Mucosa of rectum (tissue), 2 donors: ENCODE results near the gene LSG1.

Experiments used
- H3K27ac ChIP-seq, 2 donors: one replicate each; pipeline ENCODE4 v1.7.0; 2013; ENCODE audit warnings: inconsistent platforms in 2 of 2, low read depth in 2 of 2, low read length in 2 of 2
- H3K27me3 ChIP-seq, 2 donors: one replicate each; pipeline ENCODE4 v1.7.0; 2013; ENCODE audit warnings: low read length in 2 of 2; ENCODE audit not compliant: control insufficient read depth in 2 of 2, insufficient read depth in 2 of 2
- H3K36me3 ChIP-seq, 2 donors: one replicate each; pipeline ENCODE4 v1.7.0; 2013; ENCODE audit warnings: low read length in 2 of 2; ENCODE audit not compliant: control insufficient read depth in 2 of 2, insufficient read depth in 2 of 2
- H3K4me1 ChIP-seq, 2 donors: one replicate each; pipeline ENCODE4 v1.7.0; 2013; ENCODE audit warnings: low read length in 2 of 2, mild to moderate bottlenecking in 1 of 2; ENCODE audit not compliant: control insufficient read depth in 2 of 2, insufficient read depth in 2 of 2
- H3K4me3 ChIP-seq, 2 donors: one replicate each; pipeline ENCODE4 v1.7.0; 2013; ENCODE audit warnings: low read length in 2 of 2
- H3K9ac ChIP-seq, 2 donors: one replicate each; pipeline ENCODE4 v1.7.0; 2013; ENCODE audit warnings: low read length in 2 of 2, low read depth in 1 of 2, mild to moderate bottlenecking in 1 of 2
- H3K9me3 ChIP-seq, 2 donors: one replicate each; pipeline ENCODE4 v1.7.0; 2013; ENCODE audit warnings: low read length in 2 of 2; ENCODE audit not compliant: control insufficient read depth in 2 of 2
- donor health status: healthy.
- donor health status: Normal muscosa, but diverticular disease.

Gene LSG1

GRCh38 chr3:194620196-194620595 lies 51.8 kb downstream of the LSG1 start:
- H3K4me3 ChIP-seq = no peak overlapping the region
- peaks cover 3 to 8% of the 10 kb centered on the region in 2 donors for H3K4me1 ChIP-seq
- peaks cover 11 to 12% of the 10 kb centered on the region in 2 donors for H3K36me3 ChIP-seq

GRCh38 chr3:194619741-194620140 lies 52.2 kb downstream of the LSG1 start:
- Histone ChIP-seq H3K27ac (no peak overlapping the region), H3K9ac (no peak overlapping the region), H3K36me3 (peaks cover 10 to 11% of the 10 kb centered on the region in 2 donors), H3K9me3 (no peaks in the 10 kb centered on the region), H3K4me1 (peaks cover 3 to 8% of the 10 kb centered on the region in 2 donors), H3K27me3 (no peaks in the 10 kb centered on the region), H3K4me3 (no peak overlapping the region)

More at GRCh38 chr3:194620196-194620595, 51.8 kb downstream of the LSG1 start:
- H3K9me3 ChIP-seq = no peaks in the 10 kb centered on the region
- no peak overlapping the region for H3K9ac ChIP-seq
- H3K27me3 ChIP-seq = no peaks in the 10 kb centered on the region
- H3K27ac ChIP-seq = no peak overlapping the region

GRCh38 chr3:194618858-194619608 lies 53.0 kb downstream of the LSG1 start:
- Histone ChIP-seq H3K4me1 (peaks cover 3 to 8% of the 10 kb centered on the region in 2 donors), H3K9me3 (no peaks in the 10 kb centered on the region), H3K36me3 (peaks cover 9 to 12% of the 10 kb centered on the region in 2 donors), H3K4me3 (no peak overlapping the region), H3K27me3 (no peaks in the 10 kb centered on the region), H3K9ac (no peak overlapping the region), H3K27ac (no peak overlapping the region)

- no peaks in the 10 kb centered on the region for H3K9me3 ChIP-seq
- peaks cover 3 to 8% of the 10 kb centered on the region in 2 donors for H3K4me1 ChIP-seq
- no peak overlapping the region for H3K27ac ChIP-seq
- H3K9ac ChIP-seq = no peak overlapping the region
- H3K36me3 ChIP-seq = peaks cover 4 to 7% of the 10 kb centered on the region in 2 donors
- H3K4me3 ChIP-seq = no peak overlapping the region
- H3K27me3 ChIP-seq = no peaks in the 10 kb centered on the region
These were observed 54.2 kb downstream of the LSG1 start for GRCh38 chr3:194617827-194618226.

DNA sequence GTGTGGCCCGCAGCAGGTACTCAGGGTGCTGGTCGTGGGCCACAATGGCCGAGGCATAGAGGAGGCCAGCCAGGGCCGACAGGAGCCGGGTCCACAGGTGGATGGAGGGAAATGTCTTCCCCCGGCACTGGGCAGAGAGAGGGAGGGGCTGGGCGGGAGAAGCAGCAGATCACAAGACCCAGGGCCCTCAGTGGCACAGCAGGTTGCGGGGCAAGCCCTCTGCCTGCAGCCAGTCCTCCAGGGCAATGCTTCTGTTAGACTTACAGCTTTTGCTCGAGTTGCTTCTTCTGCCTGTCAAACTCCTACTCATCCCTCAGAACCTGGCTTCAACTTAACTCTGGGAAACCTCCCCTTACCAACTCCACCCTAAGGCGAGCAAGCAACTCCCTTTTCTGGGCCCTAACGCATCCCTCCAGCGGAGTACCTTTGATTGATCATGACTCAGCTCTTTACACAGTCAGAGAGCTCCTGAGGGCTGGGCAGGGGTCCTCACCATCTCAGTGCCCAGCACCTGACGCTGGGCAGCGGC lies 54.8 kb downstream of the LSG1 start:
- no peaks in the 10 kb centered on the region for H3K9me3 ChIP-seq
- H3K9ac ChIP-seq = no peak overlapping the region
- peaks cover 4 to 7% of the 10 kb centered on the region in 2 donors for H3K36me3 ChIP-seq

GRCh38 chr3:194615226-194615625 lies 56.8 kb downstream of the LSG1 start:
- H3K27me3 ChIP-seq = no peaks in the 10 kb centered on the region

More for the DNA sequence above, 54.8 kb downstream of the LSG1 start:
- Histone ChIP-seq H3K27ac (no peak overlapping the region), H3K27me3 (no peaks in the 10 kb centered on the region), H3K4me1 (peaks cover 3 to 8% of the 10 kb centered on the region in 2 donors), H3K4me3 (no peak overlapping the region)

GRCh38 chr3:194612221-194612620 lies 59.8 kb downstream of the LSG1 start:
- no peaks in the 10 kb centered on the region for H3K9me3 ChIP-seq
- no peak overlapping the region for H3K27ac ChIP-seq
- no peaks in the 10 kb centered on the region for H3K4me1 ChIP-seq

More at GRCh38 chr3:194615226-194615625, 56.8 kb downstream of the LSG1 start:
- H3K27ac ChIP-seq = no peak overlapping the region
- no peak overlapping the region for H3K4me3 ChIP-seq
- no peak overlapping the region for H3K9ac ChIP-seq
- peaks cover 7% of the 10 kb centered on the region in 2 donors for H3K36me3 ChIP-seq
- no peaks in the 10 kb centered on the region for H3K9me3 ChIP-seq
- no peaks in the 10 kb centered on the region for H3K4me1 ChIP-seq

DNA sequence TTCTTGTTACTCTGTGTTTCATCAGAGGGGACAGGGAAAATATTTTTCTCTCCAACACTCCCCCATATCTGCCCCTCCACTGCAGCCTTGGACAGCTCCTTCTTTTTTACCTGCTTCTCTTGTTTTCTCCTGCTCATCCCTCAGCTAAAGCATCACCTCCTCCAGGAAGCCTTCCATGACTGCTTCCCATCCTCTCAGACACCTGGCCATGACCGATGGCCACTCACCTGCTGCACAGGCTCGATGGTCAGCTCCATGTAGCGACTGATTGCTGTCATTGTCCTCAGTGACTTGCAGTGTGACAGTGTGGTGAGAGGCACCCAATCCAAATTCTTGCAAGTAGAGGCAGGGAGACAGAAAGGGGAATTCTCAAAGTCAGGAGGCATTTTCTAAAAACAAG lies 61.3 kb downstream of the LSG1 start:
- Histone ChIP-seq H3K4me3 (no peak overlapping the region), H3K27ac (no peak overlapping the region), H3K9ac (no peak overlapping the region), H3K27me3 (no peaks in the 10 kb centered on the region), H3K4me1 (no peaks in the 10 kb centered on the region), H3K9me3 (no peaks in the 10 kb centered on the region), H3K36me3 (peaks cover 7 to 14% of the 10 kb centered on the region in 2 donors)

More at GRCh38 chr3:194612221-194612620, 59.8 kb downstream of the LSG1 start:
- Histone ChIP-seq H3K27me3 (no peaks in the 10 kb centered on the region), H3K4me3 (no peak overlapping the region), H3K9ac (no peak overlapping the region), H3K36me3 (peaks cover 9 to 14% of the 10 kb centered on the region in 2 donors)

- H3K9me3 ChIP-seq = no peaks in the 10 kb centered on the region
- no peaks in the 10 kb centered on the region for H3K27me3 ChIP-seq
- H3K27ac ChIP-seq = no peak overlapping the region
- no peak overlapping the region for H3K9ac ChIP-seq
- no peaks in the 10 kb centered on the region for H3K4me1 ChIP-seq
- H3K36me3 ChIP-seq = peaks cover 5 to 13% of the 10 kb centered on the region in 2 donors
- no peak overlapping the region for H3K4me3 ChIP-seq
These were observed 62.4 kb downstream of the LSG1 start for GRCh38 chr3:194609601-194610000.

GRCh38 chr3:194608981-194609380 lies 63.0 kb downstream of the LSG1 start:
- Histone ChIP-seq H3K4me1 (no peaks in the 10 kb centered on the region), H3K9ac (no peak overlapping the region), H3K9me3 (no peaks in the 10 kb centered on the region), H3K27me3 (no peaks in the 10 kb centered on the region), H3K4me3 (no peak overlapping the region), H3K36me3 (peaks cover 8 to 19% of the 10 kb centered on the region in 2 donors), H3K27ac (no peak overlapping the region)
